ES-I3 (cell line): ENCODE results near the gene PNMA1.

Experiments
- H3K36me3 ChIP-seq: 2 replicates; pipeline ENCODE4 v1.6.1; 2013; ENCODE audit warnings: mild to moderate bottlenecking, low read length, control low read depth, moderate library complexity; ENCODE audit not compliant: insufficient read depth
- H3K4me1 ChIP-seq: 2 replicates; pipeline ENCODE4 v1.6.1; 2013; ENCODE audit warnings: mild to moderate bottlenecking, control low read depth, low read length; ENCODE audit not compliant: insufficient read depth
- H3K9ac ChIP-seq: 2 replicates; pipeline ENCODE4 v1.6.1; 2013; ENCODE audit warnings: low read depth, mild to moderate bottlenecking, low read length, moderate library complexity
- H3K9me3 ChIP-seq: 2 replicates; pipeline ENCODE4 v1.6.1; 2013; ENCODE audit warnings: mild to moderate bottlenecking, low read length, moderate library complexity; ENCODE audit not compliant: control insufficient read depth, insufficient read depth

PNMA1 gene

DNA sequence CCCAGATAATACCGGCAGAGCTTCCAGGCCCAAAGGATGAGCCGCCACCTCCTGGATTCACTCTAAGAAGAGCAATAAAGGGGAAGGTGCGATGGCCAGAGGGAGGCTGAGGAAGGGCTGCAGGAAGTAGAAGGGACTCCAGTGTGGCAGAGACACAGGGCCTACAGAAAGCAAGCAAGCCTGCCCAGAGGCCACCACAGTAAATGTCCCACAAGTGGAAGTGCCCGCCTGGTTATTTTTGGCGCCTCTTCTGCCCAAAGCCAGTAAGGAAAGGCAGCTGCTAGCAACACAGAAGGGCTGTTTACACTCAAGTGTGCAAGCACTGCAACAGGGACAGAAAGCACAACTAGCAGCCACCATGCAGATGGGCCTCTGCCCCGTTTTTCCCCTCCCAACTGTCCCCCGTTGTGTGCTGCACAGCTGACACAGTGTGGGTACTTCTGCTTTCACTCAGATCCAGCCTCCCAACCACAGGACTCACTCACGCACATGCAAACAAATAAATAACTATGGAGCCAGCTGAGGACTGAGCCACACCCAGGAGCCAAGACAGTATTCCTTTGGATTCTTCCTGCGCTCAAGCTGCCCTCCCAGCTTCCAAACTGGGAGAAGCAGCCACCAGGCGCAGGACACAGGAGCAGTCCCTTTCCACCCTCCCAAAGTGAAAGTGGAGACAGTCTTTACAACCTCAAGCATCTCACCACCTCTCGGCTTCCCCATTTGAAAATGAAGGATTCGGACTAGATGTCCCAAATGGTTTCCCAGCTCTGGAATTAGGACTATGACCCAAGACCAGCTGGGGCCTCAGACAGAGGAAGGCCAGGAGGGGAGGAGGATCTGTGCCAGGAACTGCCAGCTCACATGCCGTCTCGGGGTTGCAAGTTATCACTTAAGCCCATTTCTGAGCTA is 40.0 kb upstream of the PNMA1 start:
- H3K9ac ChIP-seq: no peak overlapping the region
- H3K36me3 ChIP-seq: no peaks in the 10 kb centered on the region
- peaks cover 55% of the 10 kb centered on the region for H3K4me1 ChIP-seq

DNA sequence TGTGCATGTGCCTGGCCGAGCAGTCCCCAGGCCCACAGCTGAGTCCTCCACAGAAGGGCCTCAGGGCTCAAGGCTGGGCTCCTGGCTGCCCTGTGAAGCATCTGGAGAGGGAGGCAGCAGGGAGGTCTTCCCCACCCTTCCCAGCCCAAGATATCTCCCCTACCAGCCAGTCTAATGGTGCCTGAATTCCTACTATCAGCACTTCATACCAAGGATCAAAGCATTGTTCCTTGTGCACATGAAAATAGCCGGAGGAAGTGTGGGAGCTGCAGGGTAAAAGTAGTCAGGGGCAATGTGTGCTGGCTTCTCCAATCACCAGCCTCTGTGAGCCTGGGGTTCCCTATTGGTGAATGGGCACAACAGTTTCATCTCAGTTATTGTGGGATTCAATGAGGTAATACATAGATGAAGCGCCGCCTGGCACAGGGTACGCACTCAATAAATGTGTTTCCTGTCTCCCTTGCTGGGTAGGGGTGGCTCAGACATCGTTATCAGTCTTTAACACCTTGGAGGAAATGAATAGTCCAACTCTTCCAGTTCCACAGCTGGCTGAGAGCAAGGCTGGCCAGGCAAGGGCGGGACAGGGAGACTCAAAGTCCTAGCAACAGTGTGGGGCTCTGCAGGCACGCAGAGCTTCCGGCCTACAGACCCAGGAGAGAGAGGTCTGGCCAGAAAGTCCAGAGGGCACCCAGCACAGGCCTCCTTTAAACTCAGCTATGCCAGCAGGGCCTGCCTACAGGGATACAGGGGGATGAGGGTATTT is 39.1 kb upstream of the PNMA1 start:
- peaks cover 55% of the 10 kb centered on the region for H3K4me1 ChIP-seq
- H3K36me3 ChIP-seq: no peaks in the 10 kb centered on the region
- no peaks in the 10 kb centered on the region for H3K9me3 ChIP-seq
- no peak overlapping the region for H3K9ac ChIP-seq

More for the DNA sequence above, 40.0 kb upstream of the PNMA1 start:
- H3K9me3 ChIP-seq: no peaks in the 10 kb centered on the region

GRCh38 chr14:73752297-73752992 is 38.3 kb upstream of the PNMA1 start:
- no peaks in the 10 kb centered on the region for H3K9me3 ChIP-seq
- no peaks in the 10 kb centered on the region for H3K36me3 ChIP-seq
- peaks cover 47% of the 10 kb centered on the region for H3K4me1 ChIP-seq
- H3K9ac ChIP-seq: no peak overlapping the region

DNA sequence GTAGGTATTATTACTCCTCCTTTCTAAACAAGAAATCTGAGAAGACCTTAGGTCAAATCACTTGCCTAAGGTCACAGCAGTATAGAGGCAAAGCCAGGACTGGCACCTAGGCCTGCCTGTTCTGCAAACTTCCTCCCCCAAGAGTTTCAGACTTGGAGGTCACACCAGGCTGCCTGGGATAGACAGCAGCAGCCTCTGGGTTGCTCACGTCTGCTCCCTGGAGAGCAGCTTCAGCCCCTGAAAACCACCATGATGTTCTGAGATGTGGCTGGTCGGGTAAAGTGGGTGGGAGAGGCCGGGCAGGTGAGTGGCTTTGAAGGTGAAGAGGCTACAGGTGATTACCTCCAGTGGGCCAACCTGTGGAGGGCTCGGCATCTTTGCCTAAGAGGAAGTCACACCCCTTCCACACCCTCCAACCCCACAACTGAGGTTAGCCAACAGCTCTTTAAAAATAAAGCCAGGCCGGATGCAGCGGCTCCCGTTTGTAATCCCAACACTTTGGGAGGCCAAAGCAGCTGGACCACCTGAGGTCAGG is 37.0 kb upstream of the PNMA1 start:
- H3K4me1 ChIP-seq: peaks cover 51% of the 10 kb centered on the region
- no peak overlapping the region for H3K9ac ChIP-seq
- no peaks in the 10 kb centered on the region for H3K9me3 ChIP-seq
- H3K36me3 ChIP-seq: no peaks in the 10 kb centered on the region

DNA sequence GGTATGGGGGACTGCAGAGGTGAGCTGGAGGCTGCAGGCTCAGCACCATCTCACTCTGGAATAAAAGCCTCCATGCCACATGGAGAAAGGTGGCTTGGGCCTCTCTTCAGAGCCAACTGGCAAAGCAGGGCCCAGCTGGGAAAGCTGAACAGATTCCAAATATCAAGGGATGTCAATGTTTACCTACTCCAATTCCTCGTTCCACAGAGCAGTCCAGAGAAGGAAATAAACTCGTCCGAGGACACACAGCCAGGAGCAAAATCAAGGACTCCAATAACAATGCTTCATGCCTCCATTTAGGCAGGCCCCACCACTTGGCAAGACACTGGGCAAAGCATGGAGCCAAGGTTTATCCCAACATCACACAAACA is 36.3 kb upstream of the PNMA1 start:
- no peaks in the 10 kb centered on the region for H3K9me3 ChIP-seq
- H3K9ac ChIP-seq: no peak overlapping the region
- peaks cover 48% of the 10 kb centered on the region for H3K4me1 ChIP-seq
- H3K36me3 ChIP-seq: no peaks in the 10 kb centered on the region

DNA sequence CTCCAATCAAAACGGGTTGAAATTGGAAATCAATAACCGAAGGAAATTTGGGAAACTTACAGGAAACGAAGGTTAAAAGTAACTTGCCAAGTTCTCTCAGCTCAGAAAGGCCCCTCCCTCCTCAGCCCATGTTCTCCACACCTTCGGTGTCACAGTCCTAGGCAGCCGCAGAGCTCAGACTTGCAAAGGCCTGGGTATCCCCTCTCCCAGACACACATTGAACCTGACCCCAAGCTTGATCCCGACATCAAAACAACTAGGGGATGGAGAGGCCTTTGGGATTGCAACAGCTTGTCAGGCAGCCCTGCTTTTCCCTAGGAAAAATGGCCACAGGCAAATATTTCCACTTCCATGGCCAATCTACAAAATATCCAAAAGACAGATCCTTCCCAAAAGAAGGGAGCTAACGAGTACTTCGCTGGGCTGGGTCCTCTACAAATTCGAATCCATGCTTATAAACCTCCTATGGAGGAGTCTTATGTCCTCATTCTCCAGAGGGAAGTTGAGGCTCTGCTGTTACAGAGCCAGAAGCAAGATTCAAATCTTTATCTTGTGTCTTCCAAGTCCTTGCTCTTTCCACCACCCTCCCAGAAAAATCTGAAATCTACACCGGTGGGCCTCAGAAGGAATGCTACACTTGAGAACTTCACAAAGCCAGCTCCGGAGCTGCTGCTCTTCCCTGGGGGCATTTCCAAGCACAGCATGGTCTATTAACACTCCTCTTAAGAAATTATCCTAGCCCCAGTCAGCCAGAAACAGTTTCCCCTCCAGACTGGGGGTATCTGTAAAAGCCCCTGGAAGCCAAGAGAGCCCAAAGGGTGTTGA is 35.7 kb upstream of the PNMA1 start:
- H3K9me3 ChIP-seq: no peaks in the 10 kb centered on the region
- H3K4me1 ChIP-seq: peaks cover 47% of the 10 kb centered on the region
- no peaks in the 10 kb centered on the region for H3K36me3 ChIP-seq
- no peak overlapping the region for H3K9ac ChIP-seq

GRCh38 chr14:73748858-73749357 is 34.7 kb upstream of the PNMA1 start:
- Histone ChIP-seq H3K9ac (no peak overlapping the region), H3K36me3 (no peaks in the 10 kb centered on the region), H3K4me1 (peaks cover 37% of the 10 kb centered on the region), H3K9me3 (no peaks in the 10 kb centered on the region)

DNA sequence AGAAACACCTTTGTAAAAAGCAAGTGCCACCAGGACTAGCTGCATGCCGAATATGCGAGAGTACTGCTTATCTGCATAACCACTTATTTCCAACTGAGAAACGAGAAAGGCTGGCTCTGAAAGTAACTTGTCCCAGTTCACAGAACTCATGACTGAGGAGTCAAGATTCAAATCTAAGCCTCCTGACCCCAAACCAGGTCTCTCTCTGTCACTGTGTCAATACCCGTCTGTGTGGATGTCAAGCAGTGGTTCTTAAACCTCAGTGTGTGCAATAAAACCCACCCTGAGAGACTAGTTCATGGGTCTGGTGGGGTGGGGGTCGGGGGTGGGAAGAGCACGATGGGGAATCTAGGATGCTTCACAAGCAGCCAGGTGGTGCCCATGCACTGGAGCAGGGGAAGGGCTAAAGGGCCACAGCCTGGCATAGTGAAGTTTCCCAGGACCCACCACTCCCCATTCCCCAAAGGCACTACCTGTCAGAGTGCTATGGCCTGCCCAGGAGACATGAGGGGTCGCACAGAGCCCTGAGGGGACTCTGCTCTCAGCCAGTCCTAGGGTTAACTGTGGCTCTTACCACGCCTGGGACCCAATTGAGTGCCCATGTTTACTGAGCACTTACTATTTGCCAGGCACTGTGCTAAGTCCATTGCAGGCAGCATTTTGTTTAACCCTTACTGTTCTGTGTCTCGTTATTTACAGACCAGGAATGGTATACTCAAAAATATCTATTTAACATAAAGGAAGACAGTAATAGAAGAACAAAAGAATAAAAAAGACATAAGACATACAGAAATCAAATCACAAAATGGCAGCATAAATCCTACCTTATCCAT is 33.4 kb upstream of the PNMA1 start:
- no peaks in the 10 kb centered on the region; the same call in 1 of the 2 replicates for H3K36me3 ChIP-seq
- no peaks in the 10 kb centered on the region for H3K9me3 ChIP-seq
- peaks cover 29% of the 10 kb centered on the region for H3K4me1 ChIP-seq
- H3K9ac ChIP-seq: no peak overlapping the region

GRCh38 chr14:73746520-73747378 is 32.6 kb upstream of the PNMA1 start:
- Histone ChIP-seq H3K4me1 (peaks cover 32% of the 10 kb centered on the region), H3K9ac (no peak overlapping the region)

DNA sequence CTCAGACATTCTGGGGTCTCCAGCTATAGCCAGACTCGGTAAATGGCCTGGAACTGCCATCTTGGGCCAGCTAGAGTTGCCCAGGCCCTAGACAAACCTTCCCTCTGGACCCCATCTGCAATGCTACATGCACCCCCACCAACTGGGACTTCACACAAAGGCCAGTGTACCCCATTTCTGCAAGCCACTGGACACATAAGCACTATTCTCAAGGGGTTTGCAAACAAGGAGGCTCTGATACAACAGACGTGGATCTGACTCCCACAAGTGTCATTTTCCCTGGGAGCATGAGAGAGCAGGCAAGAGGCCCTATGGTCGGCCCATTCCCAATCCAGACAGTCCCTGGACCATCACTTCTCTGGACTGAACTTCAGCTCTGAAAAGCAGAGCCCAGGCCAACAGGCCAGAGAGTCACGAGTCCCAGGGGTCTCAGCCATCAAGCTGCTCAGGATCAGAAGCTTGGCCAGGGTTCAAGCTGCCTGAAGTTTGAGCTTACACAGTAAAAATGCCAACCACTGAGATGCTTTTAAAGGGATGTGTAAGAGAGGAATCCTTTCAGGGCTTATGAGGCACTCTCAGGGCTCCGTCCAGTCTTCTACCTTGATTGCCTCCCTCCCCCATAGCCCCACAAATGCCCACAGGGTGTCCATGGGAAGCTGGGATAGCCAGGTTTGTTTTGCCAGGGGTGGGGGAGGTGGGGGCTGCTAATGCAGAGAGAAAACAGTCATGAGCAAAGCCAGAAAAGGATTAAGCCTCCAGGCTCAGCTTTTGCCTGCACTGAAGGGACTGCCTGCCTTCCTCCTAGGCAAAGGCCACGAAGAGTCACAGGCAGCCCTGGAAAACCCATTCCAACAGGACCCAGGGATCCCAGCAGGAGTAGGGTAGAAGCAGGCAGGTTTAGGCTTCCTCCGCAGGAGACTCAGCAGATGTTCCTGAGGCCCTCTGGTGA is 31.7 kb upstream of the PNMA1 start:
- Histone ChIP-seq H3K9me3 (no peaks in the 10 kb centered on the region), H3K9ac (no peak overlapping the region), H3K36me3 (no peaks in the 10 kb centered on the region; the same call in 1 of the 2 replicates), H3K4me1 (peaks cover 38% of the 10 kb centered on the region)

More at GRCh38 chr14:73746520-73747378, 32.6 kb upstream of the PNMA1 start:
- Histone ChIP-seq H3K36me3 (no peaks in the 10 kb centered on the region; the same call in 1 of the 2 replicates), H3K9me3 (no peaks in the 10 kb centered on the region)

DNA sequence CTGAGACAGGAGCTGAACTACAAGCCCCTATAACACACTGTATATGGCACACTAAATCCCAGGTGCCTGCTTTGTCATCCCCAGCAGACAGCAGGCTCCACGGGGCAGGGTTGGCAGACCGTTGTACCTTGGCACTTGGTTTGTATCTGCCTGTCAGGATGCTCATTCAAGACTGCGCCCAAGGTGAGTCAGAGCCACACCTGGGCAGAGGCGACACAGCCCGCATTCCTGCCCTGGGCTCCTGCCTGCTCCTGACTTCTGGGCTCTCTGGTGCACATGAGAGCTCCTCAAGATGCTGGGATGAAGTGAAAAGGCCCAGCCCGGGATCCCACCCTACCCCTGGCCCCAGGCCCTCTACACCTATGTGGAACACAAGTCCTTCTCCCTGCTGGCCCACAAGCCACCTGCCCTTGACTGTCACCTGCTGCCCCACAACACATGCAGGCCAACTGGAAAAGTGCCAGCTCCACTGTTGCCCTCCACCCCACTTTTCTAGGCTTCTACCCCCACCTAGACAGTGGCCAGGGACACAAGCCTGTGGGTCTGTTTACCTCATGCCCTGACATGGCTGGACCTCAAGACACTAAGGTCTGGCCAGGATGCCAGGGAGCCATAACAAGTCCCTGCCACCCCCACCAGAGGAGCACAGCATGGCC is 30.8 kb upstream of the PNMA1 start:
- Histone ChIP-seq H3K9me3 (no peaks in the 10 kb centered on the region), H3K9ac (no peak overlapping the region), H3K4me1 (peaks cover 40% of the 10 kb centered on the region), H3K36me3 (no peaks in the 10 kb centered on the region; the same call in 1 of the 2 replicates)
